ENCODE results near the gene MAP7. TPM values are rescaled to one million over a fixed set of nuclear protein-coding genes. Genes with fewer than 3 reads are reported as not detected.
"Not testable (repeated sequence)": the region's sequence is repeated elsewhere in the genome, so short reads cannot be mapped to it uniquely, and the experiment has no call there.

The MAP7 gene
- total and polyA plus RNA-seq, 2 donors (not counting 3 experiments of a cell fraction or from before 2014, with no cell fraction given) = 0.07 to 0.42 TPM

- TF ChIP-seq POLR2A (IDR thresholded peaks at IDR 0.05; ENCODE audit: low read depth, low read length) = no peak
- no peak for TF ChIP-seq MYC (IDR thresholded peaks at IDR 0.05; ENCODE audit: low read depth, low read length)
- TF ChIP-seq MAX (IDR thresholded peaks at IDR 0.05; ENCODE audit: insufficient read depth, insufficient read length) = no peak
- TF ChIP-seq EZH2 (IDR thresholded peaks at IDR 0.05; ENCODE audit: borderline replicate concordance, low read depth, low read length, severe bottlenecking) = no peak
- DNase-seq (ENCODE audit: low read depth, low spot score) = no peak
- Histone ChIP-seq H4K20me1 (replicated peaks; ENCODE audit: control insufficient read depth, extremely low read depth, insufficient read depth, low read length) (no peaks in the 10 kb centered on the region), H3K9ac (replicated peaks; ENCODE audit: extremely low read depth, insufficient read depth, low read length) (no peak overlapping the region), H3K9me1 (replicated peaks; ENCODE audit: control insufficient read depth, extremely low read depth, insufficient read depth, low read length) (no peaks in the 10 kb centered on the region), H3K27me3 (ENCODE audit: control insufficient read depth in 2 of 2, insufficient read depth in 2 of 2, low read length in 2 of 2) (peaks cover 0 to 2% of the 10 kb centered on the region in 2 experiments), H3K4me3 (replicated peaks in 1 of 3; ENCODE audit: insufficient read depth in 1 of 3, low read depth in 1 of 3, low read length in 3 of 3) (no peak overlapping the region), H3K36me3 (ENCODE audit: control insufficient read depth in 2 of 2, extremely low read depth in 1 of 2, insufficient read depth in 2 of 2, low read length in 2 of 2) (no peaks in the 10 kb centered on the region), H3K79me2 (ENCODE audit: control insufficient read depth, insufficient read depth, low read length) (no peaks in the 10 kb centered on the region), H3K9me3 (replicated peaks; ENCODE audit: control insufficient read depth, insufficient read depth, low read length) (no peaks in the 10 kb centered on the region), H2AFZ (ENCODE audit: low read depth, low read length) (no peak overlapping the region), H3K27ac (ENCODE audit: insufficient read depth, low read depth, low read length) (no peak overlapping the region), H3K4me1 (ENCODE audit: control insufficient read depth, extremely low read depth, insufficient read depth, low read length) (no peaks in the 10 kb centered on the region), H3K4me2 (ENCODE audit: insufficient read depth, low read length) (no peak overlapping the region)
- ChIA-PET POLR2A (no interaction called here), CTCF (interaction anchor here (1.2 to 1.5 kb wide), 2 partner anchors 9 to 22 kb away, joined by 3 to 6 read pairs; no protein-coding TSS in a partner anchor)
- no peak for FAIRE-seq
- dilution Hi-C loops (cut with MboI; ENCODE audit: extremely low pct_ligation_motif_present, low sequenced_read_pairs) = no loop called here
- intact Hi-C loops (cut with micrococcal nuclease) = no loop called here
- BruUV-seq (replicated peaks) = no TSS peak
Observed at GRCh38 chr6:136378888-136379287, 171.3 kb downstream of the MAP7 start.

GRCh38 chr6:136375836-136376235, 174.4 kb downstream of the MAP7 start:
- FAIRE-seq; H4K20me1 ChIP-seq (replicated peaks; ENCODE audit: control insufficient read depth, extremely low read depth, insufficient read depth, low read length); H3K4me3 ChIP-seq (replicated peaks in 1 of 3; ENCODE audit: insufficient read depth in 1 of 3, low read depth in 1 of 3, low read length in 3 of 3); H3K27ac ChIP-seq (ENCODE audit: insufficient read depth, low read depth, low read length); POLR2A ChIA-PET; H3K9me1 ChIP-seq (replicated peaks; ENCODE audit: control insufficient read depth, extremely low read depth, insufficient read depth, low read length); H2AFZ ChIP-seq (ENCODE audit: low read depth, low read length); H3K4me2 ChIP-seq (ENCODE audit: insufficient read depth, low read length); dilution Hi-C loops (cut with MboI; ENCODE audit: extremely low pct_ligation_motif_present, low sequenced_read_pairs); H3K4me1 ChIP-seq (ENCODE audit: control insufficient read depth, extremely low read depth, insufficient read depth, low read length); H3K36me3 ChIP-seq (ENCODE audit: control insufficient read depth in 2 of 2, extremely low read depth in 1 of 2, insufficient read depth in 2 of 2, low read length in 2 of 2); H3K79me2 ChIP-seq (ENCODE audit: control insufficient read depth, insufficient read depth, low read length); H3K9ac ChIP-seq (replicated peaks; ENCODE audit: extremely low read depth, insufficient read depth, low read length); H3K9me3 ChIP-seq (replicated peaks; ENCODE audit: control insufficient read depth, insufficient read depth, low read length); BruUV-seq (replicated peaks); intact Hi-C loops (cut with micrococcal nuclease); DNase-seq (ENCODE audit: low read depth, low spot score): not testable (repeated sequence)
- CTCF ChIA-PET = interaction anchor here (1.0 kb wide), 1 partner anchor 17 kb away, joined by 3 read pairs; no protein-coding TSS in a partner anchor
- peaks cover 5 to 14% of the 10 kb centered on the region in 2 experiments for H3K27me3 ChIP-seq (ENCODE audit: control insufficient read depth in 2 of 2, insufficient read depth in 2 of 2, low read length in 2 of 2)
